A673 (cell line): Measurements from ENCODE around the gene CDH4. TPM values are rescaled to one million over a fixed set of nuclear protein-coding genes. Genes with fewer than 3 reads are reported as not detected.

Experiments
- BruUV-seq: library from RNA; stranded (reverse); fragments of 400-500 nt; replicated peaks from 2 replicates; lab custom pipeline; 2021; lab: Mats Ljungman, UMichigan
- CTCF ChIA-PET: fragments of 300-600 bp; sonication (Branson Sonifier 250); formaldehyde crosslinking; loops from one replicate; lab custom pipeline; 2022; ENCODE audit warnings: antibody characterized with exemption; lab: Charles Lee
- POLR2A ChIA-PET: fragments of 300-600 bp; sonication (Branson Sonifier 250); formaldehyde crosslinking; loops from one replicate; lab custom pipeline; 2022; ENCODE audit warnings: antibody characterized with exemption; ENCODE audit not compliant: low non-redundant PET; lab: Charles Lee
- DNase-seq: peaks from one replicate; pipeline ENCODE4 v3.0.0-alpha.2; 2015; ENCODE audit warnings: low spot score
- H3K27ac ChIP-seq: fragments of 200-600 bp; sonication (generic); 2 replicates; pipeline ENCODE4 v1.5.1; 2016; ENCODE audit warnings: mixed run types, low read depth, mild to moderate bottlenecking, mixed read lengths, antibody characterized with exemption, low read length; ENCODE audit not compliant: poor library complexity, severe bottlenecking
- H3K27me3 ChIP-seq: fragments of 200-600 bp; sonication (generic); replicated peaks from 2 replicates; pipeline ENCODE4 v1.6.1; 2017; ENCODE audit warnings: mixed run types, low read depth, mild to moderate bottlenecking, mixed read lengths, antibody characterized with exemption, low read length; ENCODE audit not compliant: insufficient read depth, poor library complexity
- H3K36me3 ChIP-seq: fragments of 200-600 bp; sonication (generic); 2 replicates; pipeline ENCODE4 v1.6.1; 2016; ENCODE audit warnings: mixed run types, mild to moderate bottlenecking, mixed read lengths, antibody characterized with exemption, low read length; ENCODE audit not compliant: insufficient read depth, poor library complexity, severe bottlenecking
- H3K4me1 ChIP-seq: fragments of 200-600 bp; sonication (generic); 2 replicates; pipeline ENCODE4 v1.6.1; 2017; ENCODE audit warnings: mixed run types, mild to moderate bottlenecking, mixed read lengths, antibody characterized with exemption, low read length; ENCODE audit not compliant: insufficient read depth, poor library complexity, severe bottlenecking
- H3K4me3 ChIP-seq: fragments of 200-600 bp; sonication (generic); 2 replicates; pipeline ENCODE4 v1.5.1; 2016; ENCODE audit warnings: low read depth, mixed run types, mild to moderate bottlenecking, mixed read lengths, low read length; ENCODE audit not compliant: poor library complexity, severe bottlenecking
- H3K9me3 ChIP-seq: fragments of 200-600 bp; sonication (generic); 2 replicates; pipeline ENCODE4 v1.6.1; 2016; ENCODE audit warnings: mixed run types, low read depth, mild to moderate bottlenecking, mixed read lengths, antibody characterized with exemption, low read length; ENCODE audit not compliant: poor library complexity, severe bottlenecking
- EZH2 ChIP-seq: fragments of 200-600 bp; sonication (generic); IDR thresholded peaks from 2 replicates; pipeline ENCODE4 v1.6.1; 2017; ENCODE audit warnings: borderline replicate concordance, low read depth, mild to moderate bottlenecking, mixed read lengths, antibody characterized with exemption, low read length; ENCODE audit not compliant: poor library complexity, severe bottlenecking
- intact Hi-C: fragments of 100-400 bp; cut with micrococcal nuclease; formaldehyde crosslinking; loops from one replicate; pipeline ENCODE4 v1.10.0; 2022; ENCODE audit not compliant: unreplicated experiment
- total RNA-seq: library from RNA; stranded (reverse); gene quantifications from 2 replicates; pipeline ENCODE4 v1.2.3, GENCODE V29; 2021
- TF ChIP-seq, protein P1 (sequence below): fragments of 300-800, 200-600 bp; sonication (generic); conservative IDR thresholded peaks from 2 replicates; pipeline ENCODE4 v1.5.1; 2017; ENCODE audit warnings: low read depth, mild to moderate bottlenecking, antibody characterized with exemption, low read length, moderate library complexity, mixed read lengths

Gene CDH4
- total RNA-seq, 1 experiment from 2014 or later: 8.3 TPM

DNA sequence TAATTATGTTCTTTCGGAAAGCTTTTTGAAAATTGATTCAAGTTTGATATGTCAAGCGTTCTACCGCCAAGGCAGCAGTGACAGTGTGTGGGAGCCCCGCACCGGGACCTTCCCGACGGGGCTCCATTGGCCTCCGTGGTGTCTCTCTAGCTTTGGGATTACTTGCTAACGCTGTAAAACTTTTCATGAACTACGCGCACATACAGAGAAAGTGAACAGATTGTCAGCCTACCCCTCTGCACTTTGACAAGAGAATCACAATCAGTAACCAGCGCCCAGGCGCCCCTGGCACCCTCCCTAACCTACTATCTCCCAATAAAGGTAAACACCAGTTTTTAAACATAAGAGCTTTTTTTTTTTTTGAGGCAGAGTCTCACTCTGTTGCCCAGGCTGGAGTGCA lies 274.8 kb downstream of the CDH4 start:
- intact Hi-C loops: no loop called here
- no peaks in the 10 kb centered on the region for H3K36me3 ChIP-seq
- H3K27ac ChIP-seq: no peak overlapping the region
- no TSS peak for BruUV-seq
- no peak for DNase-seq
- H3K9me3 ChIP-seq: no peaks in the 10 kb centered on the region
- peaks cover 30% of the 10 kb centered on the region for H3K27me3 ChIP-seq
- no peak overlapping the region for H3K4me3 ChIP-seq
- H3K4me1 ChIP-seq: no peaks in the 10 kb centered on the region
- no peak for TF ChIP-seq EZH2
- TF ChIP-seq, protein P1, sequence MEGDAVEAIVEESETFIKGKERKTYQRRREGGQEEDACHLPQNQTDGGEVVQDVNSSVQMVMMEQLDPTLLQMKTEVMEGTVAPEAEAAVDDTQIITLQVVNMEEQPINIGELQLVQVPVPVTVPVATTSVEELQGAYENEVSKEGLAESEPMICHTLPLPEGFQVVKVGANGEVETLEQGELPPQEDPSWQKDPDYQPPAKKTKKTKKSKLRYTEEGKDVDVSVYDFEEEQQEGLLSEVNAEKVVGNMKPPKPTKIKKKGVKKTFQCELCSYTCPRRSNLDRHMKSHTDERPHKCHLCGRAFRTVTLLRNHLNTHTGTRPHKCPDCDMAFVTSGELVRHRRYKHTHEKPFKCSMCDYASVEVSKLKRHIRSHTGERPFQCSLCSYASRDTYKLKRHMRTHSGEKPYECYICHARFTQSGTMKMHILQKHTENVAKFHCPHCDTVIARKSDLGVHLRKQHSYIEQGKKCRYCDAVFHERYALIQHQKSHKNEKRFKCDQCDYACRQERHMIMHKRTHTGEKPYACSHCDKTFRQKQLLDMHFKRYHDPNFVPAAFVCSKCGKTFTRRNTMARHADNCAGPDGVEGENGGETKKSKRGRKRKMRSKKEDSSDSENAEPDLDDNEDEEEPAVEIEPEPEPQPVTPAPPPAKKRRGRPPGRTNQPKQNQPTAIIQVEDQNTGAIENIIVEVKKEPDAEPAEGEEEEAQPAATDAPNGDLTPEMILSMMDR: no peak
- ChIA-PET CTCF (no interaction called here), POLR2A (no interaction called here)

- no peak overlapping the region for H3K27ac ChIP-seq
- H3K36me3 ChIP-seq: no peaks in the 10 kb centered on the region
- ChIA-PET POLR2A (no interaction called here), CTCF (no interaction called here)
- intact Hi-C loops: no loop called here
- no peaks in the 10 kb centered on the region for H3K4me1 ChIP-seq
- H3K27me3 ChIP-seq: peaks cover 33% of the 10 kb centered on the region
- TF ChIP-seq, protein P1: no peak
- TF ChIP-seq EZH2: no peak
- H3K4me3 ChIP-seq: no peak overlapping the region
- BruUV-seq: no TSS peak
- no peak for DNase-seq
- H3K9me3 ChIP-seq: no peaks in the 10 kb centered on the region
Observed at GRCh38 chr20:61527626-61528025, 275.6 kb downstream of the CDH4 start.

DNA sequence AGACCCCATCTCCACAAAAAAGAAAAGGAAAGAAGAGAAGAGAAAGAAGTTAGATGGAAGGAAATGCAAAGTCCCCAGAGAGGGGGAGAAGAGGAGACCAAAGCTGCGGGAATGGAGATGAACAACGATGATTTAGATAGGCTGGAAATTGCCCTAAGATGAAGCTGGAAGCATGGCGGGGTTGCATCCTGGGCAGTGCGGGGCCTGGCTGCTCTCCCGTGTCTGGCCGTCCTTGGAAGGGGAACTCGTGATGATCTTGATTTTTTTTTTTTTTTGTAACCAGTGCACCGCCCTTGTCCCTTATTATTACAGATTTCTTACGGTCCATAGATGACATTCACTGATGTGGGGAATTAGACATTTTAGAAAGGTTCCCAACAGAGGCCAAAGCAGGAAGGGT lies 276.5 kb downstream of the CDH4 start:
- CTCF ChIA-PET: no interaction called here
- H3K9me3 ChIP-seq: no peaks in the 10 kb centered on the region
- no peaks in the 10 kb centered on the region for H3K36me3 ChIP-seq
- no peak overlapping the region for H3K4me3 ChIP-seq
- no TSS peak for BruUV-seq
- intact Hi-C loops: no loop called here
- POLR2A ChIA-PET: no interaction called here
- peaks cover 37% of the 10 kb centered on the region for H3K27me3 ChIP-seq
- no peak overlapping the region for H3K27ac ChIP-seq
- no peak for DNase-seq
- TF ChIP-seq, protein P1: no peak
- TF ChIP-seq EZH2: no peak
- H3K4me1 ChIP-seq: no peaks in the 10 kb centered on the region
